Effector CD4-positive, alpha-beta T cell (primary cell): ENCODE measurements around the gene PPP2R2D.

Experiments used
- DNase-seq: peaks from one replicate; pipeline ENCODE4 v3.0.0-alpha.2; 2020

PPP2R2D gene

GRCh38 chr10:131954356-131954965 lies 53.7 kb downstream of the PPP2R2D start:
- no peak for DNase-seq

GRCh38 chr10:131955591-131956340 lies 55.0 kb downstream of the PPP2R2D start:
- no peak for DNase-seq

- DNase-seq, result no peak
Measured at GRCh38 chr10:131959841-131960240, 59.0 kb downstream of the PPP2R2D start.

- no peak for DNase-seq
Measured at GRCh38 chr10:131960631-131961046, 59.8 kb downstream of the PPP2R2D start.

GRCh38 chr10:131961047-131961776 lies 60.4 kb downstream of the PPP2R2D start:
- DNase-seq, result no peak

- no peak for DNase-seq
Measured at GRCh38 chr10:131961777-131962662, 61.2 kb downstream of the PPP2R2D start.

- DNase-seq, result no peak
Measured at GRCh38 chr10:131963350-131963749, 62.5 kb downstream of the PPP2R2D start.

GRCh38 chr10:131963811-131964210 lies 63.0 kb downstream of the PPP2R2D start:
- no peak for DNase-seq

GRCh38 chr10:131964298-131964697 lies 63.5 kb downstream of the PPP2R2D start:
- no peak for DNase-seq

- no peak for DNase-seq
Measured at GRCh38 chr10:131968949-131969348, 68.1 kb downstream of the PPP2R2D start.

GRCh38 chr10:131970946-131971345 lies 70.1 kb downstream of the PPP2R2D start:
- DNase-seq, result no peak

- DNase-seq, result no peak
Measured at GRCh38 chr10:131971591-131971990, 70.8 kb downstream of the PPP2R2D start.

GRCh38 chr10:131972474-131973071 lies 71.8 kb downstream of the PPP2R2D start:
- DNase-seq, result peak; percentile 15

- no peak for DNase-seq
Measured at GRCh38 chr10:131973160-131973951, 72.5 kb downstream of the PPP2R2D start.

GRCh38 chr10:131974034-131974817 lies 73.4 kb downstream of the PPP2R2D start:
- DNase-seq, result no peak

- DNase-seq, result no peak
Measured at GRCh38 chr10:131975003-131975402, 74.2 kb downstream of the PPP2R2D start.

- DNase-seq, result no peak
Measured at GRCh38 chr10:131975796-131976195, 75.0 kb downstream of the PPP2R2D start.

- DNase-seq, result no peak
Measured at GRCh38 chr10:131977323-131978096, 76.7 kb downstream of the PPP2R2D start.

- no peak for DNase-seq
Measured at GRCh38 chr10:131978366-131978765, 77.6 kb downstream of the PPP2R2D start.

- no peak for DNase-seq
Measured at GRCh38 chr10:131978851-131979250, 78.0 kb downstream of the PPP2R2D start.
